Mesodermal cell (in vitro differentiated cells): ENCODE measurements around the gene TMEM201.
"Not testable (repeated sequence)": the region's sequence is repeated elsewhere in the genome, so short reads cannot be mapped to it uniquely, and the experiment has no call there.

Experiments
- H3K27ac ChIP-seq: 2 replicates; pipeline ENCODE4 v1.7.0; 2013; ENCODE audit warnings: mild to moderate bottlenecking, low read depth, low read length, moderate library complexity; ENCODE audit not compliant: severe bottlenecking
- H3K36me3 ChIP-seq: 2 replicates; pipeline ENCODE4 v1.7.1; 2013; ENCODE audit warnings: mild to moderate bottlenecking, low read length, moderate library complexity; ENCODE audit not compliant: control insufficient read depth, insufficient read depth
- H3K4me1 ChIP-seq: one replicate; pipeline ENCODE4 v1.7.1; 2013; ENCODE audit warnings: mild to moderate bottlenecking, low read length; ENCODE audit not compliant: insufficient read depth, control insufficient read depth, poor library complexity, severe bottlenecking
- H3K4me3 ChIP-seq: 2 replicates; pipeline ENCODE4 v1.7.0; 2013; ENCODE audit warnings: low read length, control low read depth, mild to moderate bottlenecking; ENCODE audit not compliant: insufficient read depth, poor library complexity, severe bottlenecking; ENCODE audit errors: extremely low read depth
- H3K9me3 ChIP-seq: 2 replicates; pipeline ENCODE4 v1.7.1; 2013; ENCODE audit warnings: mild to moderate bottlenecking, low read length, moderate library complexity; ENCODE audit not compliant: control insufficient read depth
- WGBS, 2 experiments: methylation state at CpG; one replicate each; pipeline ENCODE4 v1.1.5; 2013; ENCODE audit warnings: missing lambda C conversion rate in 2 of 2; ENCODE audit not compliant: insufficient coverage in 2 of 2; 5-methylcytosine and 5-hydroxymethylcytosine counted together

TMEM201 gene

DNA sequence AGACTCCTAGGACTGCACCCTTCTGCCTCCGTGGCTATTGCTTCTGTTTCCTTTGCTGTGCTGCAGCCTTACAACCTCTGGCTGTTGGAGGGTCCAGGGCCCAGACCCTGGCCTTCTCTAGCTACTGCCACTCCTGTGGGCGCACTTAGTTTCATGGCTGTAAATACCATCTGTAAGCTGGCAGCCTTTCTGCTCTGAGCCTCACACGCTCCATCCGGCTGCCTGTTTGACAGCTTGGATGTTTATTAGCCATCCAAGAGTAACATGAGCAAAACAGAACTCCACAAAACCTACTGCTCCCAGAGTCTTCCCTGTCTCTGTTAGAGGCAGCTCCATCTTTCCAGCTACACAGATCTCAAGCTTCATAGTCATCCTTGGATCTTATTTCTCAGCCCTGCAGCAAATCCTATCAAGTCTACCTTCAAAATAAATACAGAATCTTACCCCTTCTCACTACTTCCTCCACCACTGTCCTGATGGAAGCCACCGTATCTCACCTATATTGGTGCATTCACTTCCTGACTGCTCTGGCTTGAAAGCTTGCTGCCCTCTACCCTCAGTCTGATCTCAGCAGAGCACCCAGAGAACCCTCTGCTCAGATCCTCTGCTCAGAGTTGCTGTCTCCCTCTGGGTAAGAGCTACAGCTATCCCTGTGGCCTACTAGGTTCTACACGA lies 30.3 kb upstream of the TMEM201 start:
- peaks cover 15% of the 10 kb centered on the region for H3K4me1 ChIP-seq
- 85 to 91% methylated on average over 6 of the region's 6 CpGs for WGBS, 2 experiments
- H3K4me3 ChIP-seq, result no peak overlapping the region
- H3K27ac ChIP-seq, result peak overlapping the region; percentile 45
- H3K9me3 ChIP-seq, result no peaks in the 10 kb centered on the region
- H3K36me3 ChIP-seq, result peaks cover 53% of the 10 kb centered on the region

DNA sequence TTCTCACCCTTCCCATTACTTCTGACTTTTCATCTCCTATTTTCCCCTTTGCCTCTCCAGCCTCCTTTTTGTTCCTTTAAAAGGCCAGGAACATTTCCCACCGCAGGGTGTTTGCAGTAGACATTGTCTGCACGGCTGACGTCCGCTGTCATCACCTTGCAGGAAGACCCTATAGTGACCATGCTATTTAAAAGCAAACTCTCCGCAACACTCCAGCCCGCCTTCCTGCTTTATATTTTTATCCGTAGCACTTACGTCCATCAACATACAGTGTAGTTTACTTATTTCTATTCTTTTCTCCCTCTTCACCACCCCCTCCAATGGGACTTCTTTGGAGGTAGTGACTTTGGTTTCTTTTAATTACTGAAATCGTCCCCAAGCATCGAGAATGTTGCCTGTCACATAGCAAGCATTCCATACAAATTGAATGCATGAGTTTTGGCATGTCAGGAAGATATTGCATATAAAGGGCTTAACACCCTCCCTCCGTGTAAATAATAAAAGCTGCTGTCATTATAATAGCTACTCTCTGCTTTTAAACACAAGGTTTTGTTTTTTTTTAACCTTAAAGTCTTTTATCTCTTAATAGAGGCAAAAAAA lies 29.7 kb upstream of the TMEM201 start:
- Histone ChIP-seq H3K9me3 (peaks cover 4% of the 10 kb centered on the region), H3K36me3 (peaks cover 52% of the 10 kb centered on the region), H3K4me1 (peaks cover 15% of the 10 kb centered on the region), H3K4me3 (no peak overlapping the region), H3K27ac (peak overlapping the region; percentile 45)
- 86% methylated on average over 4 to 8 of the region's 11 CpGs for WGBS, 2 experiments

DNA sequence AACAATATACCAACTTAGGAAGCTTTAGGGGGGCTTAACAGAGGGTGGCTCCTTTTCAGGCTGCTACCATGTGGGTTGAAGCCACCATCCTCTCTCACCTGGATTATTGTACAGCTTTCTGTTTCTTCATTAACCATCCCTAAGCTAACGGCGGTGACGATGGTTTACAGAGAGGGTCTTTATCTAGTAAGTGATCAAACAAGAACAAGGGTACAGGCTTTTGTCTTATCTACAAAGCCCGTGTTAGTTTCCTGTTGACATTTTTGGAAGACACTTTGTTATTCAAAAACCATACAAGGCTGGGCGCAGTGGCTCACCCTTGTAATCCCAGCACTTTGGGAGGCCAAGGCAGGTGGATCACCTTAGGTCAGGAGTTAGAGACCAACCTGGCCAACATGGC lies 29.0 kb upstream of the TMEM201 start:
- H3K4me1 ChIP-seq, result peaks cover 15% of the 10 kb centered on the region
- 60 to 73% methylated on average over 2 to 4 of the region's 5 CpGs for WGBS, 2 experiments
- H3K36me3 ChIP-seq, result peaks cover 51% of the 10 kb centered on the region
- H3K27ac ChIP-seq, result no peak overlapping the region
- H3K4me3 ChIP-seq, result no peak overlapping the region
- H3K9me3 ChIP-seq, result peaks cover 7% of the 10 kb centered on the region

DNA sequence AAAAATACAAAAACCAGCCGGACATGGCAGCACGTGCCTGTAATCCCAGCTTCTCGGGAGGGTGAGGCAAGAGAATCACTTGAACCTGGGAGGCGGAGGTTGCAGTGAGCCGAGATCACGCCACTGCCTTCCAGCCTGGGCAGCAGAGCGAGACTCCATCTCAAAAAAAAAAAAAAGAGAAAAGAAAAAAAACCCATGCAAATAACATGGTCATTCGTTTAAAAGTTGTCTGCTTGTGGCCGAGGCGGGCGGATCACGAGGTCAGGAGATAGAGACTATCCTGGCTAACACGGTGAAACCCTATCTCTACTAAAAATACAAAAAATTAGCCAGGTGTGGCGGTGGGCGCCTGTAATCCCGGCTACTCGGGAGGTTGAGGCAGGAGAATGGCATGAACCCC lies 28.6 kb upstream of the TMEM201 start:
- H3K4me3 ChIP-seq, H3K9me3 ChIP-seq, H3K27ac ChIP-seq: not testable (repeated sequence)
- H3K36me3 ChIP-seq, result peaks cover 54% of the 10 kb centered on the region
- WGBS, 2 experiments, result 94 to 97% methylated on average over 9 to 10 of the region's 17 CpGs
- H3K4me1 ChIP-seq, result peaks cover 15% of the 10 kb centered on the region

DNA sequence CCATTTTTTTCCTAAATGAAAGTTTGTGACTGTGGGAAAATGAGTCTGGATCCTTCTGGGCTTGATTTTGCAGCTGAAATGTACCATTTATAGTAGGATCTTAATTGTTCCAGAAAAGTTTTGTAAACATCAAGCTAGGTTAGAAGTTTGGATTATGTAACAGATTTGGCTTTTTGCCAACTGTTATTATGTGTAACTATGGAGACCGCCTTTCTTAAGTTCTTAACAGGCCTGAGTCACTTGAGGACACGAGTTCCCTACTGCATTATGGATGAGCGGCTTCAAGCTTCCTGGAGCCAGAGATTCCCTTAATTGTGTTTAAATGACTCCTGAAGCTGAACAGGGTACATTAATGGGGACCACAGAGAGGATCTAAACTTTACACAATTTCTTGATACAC lies 27.3 kb upstream of the TMEM201 start:
- Histone ChIP-seq H3K4me3 (no peak overlapping the region), H3K4me1 (peaks cover 15% of the 10 kb centered on the region), H3K9me3 (peaks cover 7% of the 10 kb centered on the region), H3K36me3 (peaks cover 40% of the 10 kb centered on the region), H3K27ac (peak overlapping the region; percentile 53)
- 93 to 100% methylated on average over 3 of the region's 3 CpGs for WGBS, 2 experiments

DNA sequence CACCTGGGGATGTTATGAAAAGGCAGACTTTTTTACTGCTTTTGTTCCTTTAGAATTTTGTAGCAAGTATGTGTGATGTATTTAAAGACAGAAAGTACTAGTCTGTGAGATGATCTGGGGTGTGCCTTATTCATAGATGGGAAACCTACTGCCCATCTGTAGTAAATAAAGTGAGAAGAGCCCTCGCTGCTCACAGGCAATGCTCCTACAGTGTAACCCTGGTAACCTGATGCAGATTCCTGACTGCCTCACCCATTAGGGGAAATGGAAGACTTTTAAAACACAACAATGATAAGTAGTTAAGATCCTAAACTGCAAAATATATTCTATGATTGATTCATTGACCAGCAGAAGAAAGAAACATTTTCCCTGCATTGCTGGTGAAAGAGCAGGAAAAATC lies 19.4 kb upstream of the TMEM201 start:
- no peak overlapping the region for H3K4me3 ChIP-seq
- no peaks in the 10 kb centered on the region for H3K4me1 ChIP-seq
- peaks cover 31% of the 10 kb centered on the region for H3K36me3 ChIP-seq
- no peak overlapping the region for H3K27ac ChIP-seq
- no CpG with 5 or more reads among the region's 1 CpG for WGBS, 2 experiments
- H3K9me3 ChIP-seq, result peaks cover under 1% of the 10 kb centered on the region

DNA sequence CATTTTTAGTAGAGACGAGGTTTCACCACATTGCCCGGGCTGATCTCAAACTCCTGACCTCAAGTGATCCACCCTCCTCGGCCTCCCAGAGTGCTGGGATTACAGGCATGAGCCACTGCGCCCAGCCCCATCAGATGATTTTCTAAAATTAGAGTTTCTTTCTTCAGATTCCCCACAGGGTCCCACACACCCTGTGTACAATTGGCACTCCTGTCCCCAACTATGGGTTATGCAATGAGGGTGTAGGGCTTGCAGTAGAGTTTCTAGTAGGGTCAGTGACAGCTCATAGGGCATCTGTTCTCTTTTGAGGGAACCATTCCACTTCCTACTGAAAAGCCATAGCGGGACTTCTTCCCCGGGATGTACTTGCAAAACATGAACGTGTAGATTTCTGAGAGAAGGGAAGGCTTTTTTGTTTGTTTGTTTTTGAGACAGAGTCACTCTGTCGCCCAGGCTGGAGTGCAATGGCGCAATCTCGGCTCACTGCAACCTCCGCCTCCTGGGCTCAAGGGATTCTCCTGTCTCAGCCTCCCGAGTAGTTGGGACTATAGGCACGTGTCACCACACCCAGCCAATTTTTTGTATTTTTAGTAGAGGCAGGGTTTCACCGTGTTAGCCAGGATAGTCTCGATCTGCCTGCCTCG lies 17.7 kb upstream of the TMEM201 start:
- H3K9me3 ChIP-seq, H3K27ac ChIP-seq, H3K4me1 ChIP-seq, H3K4me3 ChIP-seq: not testable (repeated sequence)
- WGBS, 2 experiments, result 94 to 96% methylated on average over 12 to 14 of the region's 16 CpGs
- H3K36me3 ChIP-seq, result peaks cover 30% of the 10 kb centered on the region

DNA sequence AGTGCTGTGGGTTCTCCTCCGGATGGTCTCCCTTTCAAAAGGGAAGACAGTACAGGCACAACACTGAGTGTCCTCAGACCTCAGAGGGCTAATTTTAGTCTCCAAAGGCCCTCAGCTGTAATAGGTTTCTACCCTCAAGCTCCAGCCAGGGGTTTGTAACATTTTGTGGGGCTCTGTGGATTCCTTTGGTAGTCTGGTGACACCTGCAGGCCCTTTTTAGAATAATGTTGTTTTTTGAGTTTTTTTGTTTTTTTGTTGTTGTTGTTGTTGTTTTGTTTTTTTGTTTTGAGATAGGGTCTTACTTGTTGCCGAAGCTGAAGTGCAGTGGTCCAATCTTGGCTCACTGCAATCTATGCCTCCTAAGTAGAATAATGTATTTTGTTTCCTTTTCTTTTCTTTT lies 15.0 kb upstream of the TMEM201 start:
- peaks cover 30% of the 10 kb centered on the region for H3K36me3 ChIP-seq
- no peaks in the 10 kb centered on the region for H3K4me1 ChIP-seq
- H3K9me3 ChIP-seq, result no peaks in the 10 kb centered on the region
- no peak overlapping the region for H3K27ac ChIP-seq
- H3K4me3 ChIP-seq, result no peak overlapping the region
- 85 to 100% methylated on average over 1 of the region's 2 CpGs for WGBS, 2 experiments

DNA sequence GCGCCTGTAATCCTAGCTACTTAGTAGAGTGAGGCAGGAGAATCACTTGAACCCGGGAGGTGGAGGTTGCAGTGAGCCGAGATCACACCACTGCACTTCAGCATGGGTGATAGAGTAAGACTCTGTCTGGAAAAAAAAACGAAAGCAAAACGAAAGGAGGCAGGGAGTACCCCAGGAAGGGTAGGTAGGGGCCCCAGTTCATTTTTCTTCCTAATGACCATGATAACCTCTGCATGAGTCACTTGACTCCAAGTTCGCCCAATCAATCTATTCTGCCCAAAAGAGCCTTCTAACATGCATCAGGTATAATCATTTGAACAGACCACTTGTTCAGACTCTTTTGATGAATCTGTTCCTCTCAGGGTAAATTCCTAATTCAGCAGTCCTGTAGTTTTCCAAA lies 13.2 kb upstream of the TMEM201 start:
- H3K4me3 ChIP-seq, result no peak overlapping the region
- H3K9me3 ChIP-seq, result no peaks in the 10 kb centered on the region
- H3K36me3 ChIP-seq, result peaks cover 43% of the 10 kb centered on the region
- no peak overlapping the region for H3K27ac ChIP-seq
- WGBS, 2 experiments, result 92 to 96% methylated on average over 6 of the region's 6 CpGs
- H3K4me1 ChIP-seq, result no peaks in the 10 kb centered on the region

DNA sequence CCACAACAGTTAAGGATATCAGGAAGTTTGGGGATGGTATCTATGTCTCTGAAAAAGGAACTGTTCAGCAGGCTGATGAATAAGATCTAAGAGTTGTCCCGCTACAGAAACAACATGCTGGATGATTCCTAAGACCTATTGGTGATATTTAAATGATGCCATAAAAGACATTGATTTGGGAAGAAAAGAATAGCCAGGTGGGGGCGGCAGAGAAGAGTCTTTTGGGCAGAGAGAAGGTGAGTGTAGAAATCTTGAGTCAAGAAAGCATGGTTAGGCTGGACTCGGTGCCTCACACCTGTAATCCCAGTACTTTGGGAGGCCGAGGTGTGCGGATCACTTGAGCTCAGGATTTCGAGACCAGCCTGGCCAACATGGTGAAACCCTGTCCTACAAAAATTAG lies 11.8 kb upstream of the TMEM201 start:
- H3K36me3 ChIP-seq, result peaks cover 44% of the 10 kb centered on the region
- WGBS, 2 experiments, result 93 to 95% methylated on average over 6 of the region's 6 CpGs
- H3K9me3 ChIP-seq, result no peaks in the 10 kb centered on the region

DNA sequence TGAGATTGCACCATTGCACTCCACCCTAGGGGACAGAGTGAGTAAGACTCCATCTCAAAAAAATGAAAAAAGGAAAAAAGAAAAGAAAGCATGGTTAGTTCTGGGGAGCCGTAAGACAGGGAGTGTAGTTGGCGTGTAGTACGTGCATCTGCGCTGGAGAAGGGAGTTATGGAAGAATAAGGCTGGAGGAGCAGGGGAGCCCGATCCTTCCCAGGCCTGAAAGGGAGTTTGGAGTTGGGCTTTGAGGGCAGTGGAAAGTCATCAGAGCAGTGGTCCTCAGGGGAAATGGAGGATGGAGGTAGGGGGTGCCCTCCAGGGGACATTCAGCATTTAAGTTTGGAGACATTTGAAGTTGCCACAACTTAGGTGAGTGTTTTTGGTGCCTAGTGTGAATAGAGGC lies 11.3 kb upstream of the TMEM201 start:
- Histone ChIP-seq H3K4me1 (no peaks in the 10 kb centered on the region), H3K9me3 (no peaks in the 10 kb centered on the region), H3K4me3 (no peak overlapping the region), H3K36me3 (peaks cover 48% of the 10 kb centered on the region), H3K27ac (no peak overlapping the region)
- 80 to 91% methylated on average over 4 to 5 of the region's 5 CpGs for WGBS, 2 experiments

More for the DNA sequence above, 11.8 kb upstream of the TMEM201 start:
- Histone ChIP-seq H3K4me1 (no peaks in the 10 kb centered on the region), H3K4me3 (no peak overlapping the region), H3K27ac (no peak overlapping the region)
